Mucosa of rectum (tissue), 2 donors: Measurements from ENCODE around the gene AREG.

Source experiments
- H3K27ac ChIP-seq, 2 donors: one replicate each; pipeline ENCODE4 v1.7.0; 2013; ENCODE audit warnings: inconsistent platforms in 2 of 2, low read depth in 2 of 2, low read length in 2 of 2
- H3K27me3 ChIP-seq, 2 donors: one replicate each; pipeline ENCODE4 v1.7.0; 2013; ENCODE audit warnings: low read length in 2 of 2; ENCODE audit not compliant: control insufficient read depth in 2 of 2, insufficient read depth in 2 of 2
- H3K36me3 ChIP-seq, 2 donors: one replicate each; pipeline ENCODE4 v1.7.0; 2013; ENCODE audit warnings: low read length in 2 of 2; ENCODE audit not compliant: control insufficient read depth in 2 of 2, insufficient read depth in 2 of 2
- H3K4me1 ChIP-seq, 2 donors: one replicate each; pipeline ENCODE4 v1.7.0; 2013; ENCODE audit warnings: low read length in 2 of 2, mild to moderate bottlenecking in 1 of 2; ENCODE audit not compliant: control insufficient read depth in 2 of 2, insufficient read depth in 2 of 2
- H3K4me3 ChIP-seq, 2 donors: one replicate each; pipeline ENCODE4 v1.7.0; 2013; ENCODE audit warnings: low read length in 2 of 2
- H3K9ac ChIP-seq, 2 donors: one replicate each; pipeline ENCODE4 v1.7.0; 2013; ENCODE audit warnings: low read length in 2 of 2, low read depth in 1 of 2, mild to moderate bottlenecking in 1 of 2
- H3K9me3 ChIP-seq, 2 donors: one replicate each; pipeline ENCODE4 v1.7.0; 2013; ENCODE audit warnings: low read length in 2 of 2; ENCODE audit not compliant: control insufficient read depth in 2 of 2
- donor health status: healthy.
- donor health status: Normal muscosa, but diverticular disease.

The AREG gene

GRCh38 chr4:74456849-74457395 lies 12.0 kb downstream of the AREG start:
- H3K9ac ChIP-seq, result no peak overlapping the region
- no peaks in the 10 kb centered on the region for H3K9me3 ChIP-seq
- H3K36me3 ChIP-seq, result peaks cover 0 to 3% of the 10 kb centered on the region in 2 donors
- H3K27ac ChIP-seq, result no peak overlapping the region
- no peaks in the 10 kb centered on the region for H3K27me3 ChIP-seq
- H3K4me1 ChIP-seq, result no peaks in the 10 kb centered on the region
- no peak overlapping the region for H3K4me3 ChIP-seq

DNA sequence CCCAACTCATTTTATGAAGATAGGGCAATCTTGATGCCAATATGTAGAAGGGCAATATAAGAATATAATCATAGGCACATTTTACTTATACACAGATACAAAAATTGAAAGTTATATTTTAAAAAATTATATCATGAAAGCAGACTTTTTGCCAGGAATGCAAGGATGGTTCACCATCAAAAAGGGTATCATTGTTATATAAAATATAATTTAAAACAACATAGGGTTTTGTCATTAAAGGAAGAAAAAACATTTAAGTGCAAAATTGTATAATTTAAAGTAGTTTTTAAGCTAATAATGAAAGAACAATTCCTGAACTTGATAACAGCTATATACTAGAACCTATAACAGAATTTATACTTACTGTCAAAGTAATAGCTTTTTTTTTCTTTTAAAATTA lies 15.9 kb downstream of the AREG start:
- no peaks in the 10 kb centered on the region for H3K27me3 ChIP-seq
- H3K4me1 ChIP-seq, result no peaks in the 10 kb centered on the region
- H3K4me3 ChIP-seq, result no peak overlapping the region
- no peaks in the 10 kb centered on the region for H3K36me3 ChIP-seq
- no peak overlapping the region for H3K27ac ChIP-seq
- H3K9ac ChIP-seq, result no peak overlapping the region
- H3K9me3 ChIP-seq, result no peaks in the 10 kb centered on the region

GRCh38 chr4:74463123-74463522 lies 18.2 kb downstream of the AREG start:
- Histone ChIP-seq H3K9me3 (no peaks in the 10 kb centered on the region), H3K36me3 (no peaks in the 10 kb centered on the region), H3K27ac (no peak overlapping the region), H3K4me3 (no peak overlapping the region), H3K9ac (no peak overlapping the region), H3K4me1 (no peaks in the 10 kb centered on the region), H3K27me3 (no peaks in the 10 kb centered on the region)

DNA sequence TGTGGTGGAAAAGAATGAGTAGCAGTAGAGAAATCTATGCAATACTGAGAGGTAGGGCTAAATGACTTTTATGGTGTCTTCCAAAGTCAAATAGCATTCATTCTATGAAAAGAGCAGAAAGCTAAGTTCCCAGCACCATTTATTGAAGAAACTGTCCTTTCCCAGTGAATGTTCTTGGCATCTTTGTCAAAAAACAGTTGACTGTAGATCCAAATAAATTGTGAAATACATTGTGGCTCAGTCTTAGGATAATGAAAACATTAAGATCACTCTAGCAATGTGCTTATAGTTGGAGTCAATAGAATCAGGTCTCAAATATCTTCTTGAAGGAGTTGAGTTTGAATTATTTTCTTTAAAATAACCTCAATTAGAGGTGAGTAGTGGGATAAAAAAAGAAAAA lies 19.4 kb downstream of the AREG start:
- Histone ChIP-seq H3K27ac (no peak overlapping the region), H3K9me3 (no peaks in the 10 kb centered on the region), H3K36me3 (no peaks in the 10 kb centered on the region), H3K4me1 (no peaks in the 10 kb centered on the region), H3K4me3 (no peak overlapping the region), H3K9ac (no peak overlapping the region), H3K27me3 (no peaks in the 10 kb centered on the region)

DNA sequence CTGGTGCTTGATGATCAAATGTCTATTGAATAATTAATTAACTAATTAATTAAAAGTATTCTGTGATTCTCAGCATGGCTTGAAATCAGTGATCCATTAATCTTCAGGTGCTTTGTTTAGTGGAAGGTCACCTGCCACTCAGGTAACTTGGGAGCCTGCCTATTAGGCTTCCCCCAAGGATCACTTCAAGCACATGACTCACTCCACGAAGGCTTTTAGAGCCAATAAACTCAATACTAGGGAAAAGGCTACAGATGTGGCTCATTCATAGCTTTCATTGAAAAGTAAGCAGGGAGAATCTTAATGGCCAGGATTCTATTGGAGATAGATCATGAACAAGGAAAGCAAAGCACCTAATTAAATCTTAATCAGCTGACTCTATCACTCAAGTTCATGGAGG lies 21.3 kb downstream of the AREG start:
- Histone ChIP-seq H3K27me3 (no peaks in the 10 kb centered on the region), H3K4me1 (no peaks in the 10 kb centered on the region), H3K36me3 (no peaks in the 10 kb centered on the region), H3K9me3 (no peaks in the 10 kb centered on the region), H3K27ac (no peak overlapping the region), H3K4me3 (no peak overlapping the region), H3K9ac (no peak overlapping the region)

GRCh38 chr4:74471264-74471663 lies 26.3 kb downstream of the AREG start:
- H3K9ac ChIP-seq, result no peak overlapping the region
- H3K4me3 ChIP-seq, result no peak overlapping the region
- no peaks in the 10 kb centered on the region for H3K27me3 ChIP-seq

DNA sequence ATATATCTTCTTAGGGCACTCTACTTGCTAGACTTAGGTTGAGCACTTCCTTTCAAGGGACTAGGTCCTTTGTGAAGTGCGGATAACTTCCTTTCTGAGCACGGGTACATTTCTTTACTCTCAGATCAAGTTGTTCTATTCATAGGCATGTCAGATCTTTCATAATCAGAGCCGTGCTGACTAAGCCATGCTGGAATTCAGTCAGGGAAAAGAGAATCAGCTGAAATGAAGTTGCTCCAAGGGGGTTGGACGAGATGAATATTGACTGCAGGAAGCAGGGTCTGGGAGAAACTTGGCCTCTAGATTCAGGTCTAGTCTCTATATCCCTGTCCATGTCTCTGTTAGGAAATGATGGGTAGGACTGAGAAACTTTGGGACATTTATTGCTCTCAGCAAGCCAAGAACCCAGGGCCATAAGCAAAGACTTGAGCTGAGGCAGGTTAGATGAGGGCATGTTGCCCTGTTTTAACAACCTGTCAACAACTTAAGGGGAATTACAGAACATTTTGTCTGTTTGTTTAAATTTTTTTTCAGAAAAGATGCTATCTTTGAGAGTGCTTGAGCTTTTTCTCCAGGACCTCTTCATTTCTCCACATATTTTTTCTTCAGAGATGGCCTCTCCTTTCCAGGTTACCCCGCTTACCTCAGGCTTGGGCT lies 28.3 kb downstream of the AREG start:
- H3K27me3 ChIP-seq, result no peaks in the 10 kb centered on the region
- no peaks in the 10 kb centered on the region for H3K36me3 ChIP-seq
- no peak overlapping the region for H3K27ac ChIP-seq
- no peak overlapping the region for H3K9ac ChIP-seq
- no peak overlapping the region for H3K4me3 ChIP-seq
- peaks cover 0 to 4% of the 10 kb centered on the region in 2 donors for H3K4me1 ChIP-seq
- no peaks in the 10 kb centered on the region for H3K9me3 ChIP-seq

More at GRCh38 chr4:74471264-74471663, 26.3 kb downstream of the AREG start:
- Histone ChIP-seq H3K27ac (no peak overlapping the region), H3K36me3 (no peaks in the 10 kb centered on the region), H3K4me1 (peaks cover 0 to 4% of the 10 kb centered on the region in 2 donors), H3K9me3 (no peaks in the 10 kb centered on the region)

- H3K9me3 ChIP-seq, result no peaks in the 10 kb centered on the region
- H3K36me3 ChIP-seq, result no peaks in the 10 kb centered on the region
- no peak overlapping the region for H3K9ac ChIP-seq
- H3K27ac ChIP-seq, result no peak overlapping the region
- H3K4me1 ChIP-seq, result peaks cover 0 to 4% of the 10 kb centered on the region in 2 donors
- H3K27me3 ChIP-seq, result peaks cover 0 to 1% of the 10 kb centered on the region in 2 donors
- H3K4me3 ChIP-seq, result no peak overlapping the region
Measured at GRCh38 chr4:74474345-74475090, 29.6 kb downstream of the AREG start.

GRCh38 chr4:74475091-74475800 lies 30.3 kb downstream of the AREG start:
- Histone ChIP-seq H3K36me3 (no peaks in the 10 kb centered on the region), H3K27ac (no peak overlapping the region), H3K4me1 (peaks cover 0 to 4% of the 10 kb centered on the region in 2 donors), H3K9me3 (no peaks in the 10 kb centered on the region), H3K4me3 (no peak overlapping the region), H3K27me3 (peaks cover 0 to 2% of the 10 kb centered on the region in 2 donors), H3K9ac (no peak overlapping the region)

GRCh38 chr4:74475946-74476345 lies 31.0 kb downstream of the AREG start:
- Histone ChIP-seq H3K4me1 (peaks cover 0 to 4% of the 10 kb centered on the region in 2 donors), H3K4me3 (no peak overlapping the region), H3K36me3 (no peaks in the 10 kb centered on the region), H3K9me3 (no peaks in the 10 kb centered on the region), H3K27me3 (peaks cover 0 to 2% of the 10 kb centered on the region in 2 donors), H3K27ac (no peak overlapping the region), H3K9ac (no peak overlapping the region)
